Activated T-cell treated with anti-CD3 and anti-CD28 coated beads for 48 hours (primary cell): ENCODE data around the gene TUBA8.
"Not testable (repeated sequence)": the region's sequence is repeated elsewhere in the genome, so short reads cannot be mapped to it uniquely, and the experiment has no call there.

Experiments used
- DNase-seq: peaks from one replicate; pipeline ENCODE4 v3.0.0-alpha.2; 2020; ENCODE audit warnings: low read depth

TUBA8 gene

GRCh38 chr22:18106550-18107341 lies 3.9 kb upstream of the TUBA8 start:
- peak; percentile 40 for DNase-seq

- no peak for DNase-seq
Observed at GRCh38 chr22:18108187-18108586, 2.4 kb upstream of the TUBA8 start.

GRCh38 chr22:18109410-18110193 lies 1.0 kb upstream of the TUBA8 start:
- DNase-seq: no peak

GRCh38 chr22:18110954-18111758 lies 547 bp downstream of the TUBA8 start:
- DNase-seq: no peak

GRCh38 chr22:18111759-18112330 lies 1.2 kb downstream of the TUBA8 start:
- no peak for DNase-seq

- DNase-seq: no peak
Observed at GRCh38 chr22:18112440-18112839, 1.8 kb downstream of the TUBA8 start.

GRCh38 chr22:18113680-18114394 lies 3.2 kb downstream of the TUBA8 start:
- no peak for DNase-seq

GRCh38 chr22:18114495-18114894 lies 3.9 kb downstream of the TUBA8 start:
- DNase-seq: no peak

- no peak for DNase-seq
Observed at GRCh38 chr22:18114976-18115652, 4.5 kb downstream of the TUBA8 start.

- no peak for DNase-seq
Observed at GRCh38 chr22:18115906-18116371, 5.3 kb downstream of the TUBA8 start.

- no peak for DNase-seq
Observed at GRCh38 chr22:18116634-18117033, 6.0 kb downstream of the TUBA8 start.

- DNase-seq: no peak
Observed at GRCh38 chr22:18118345-18118915, 7.8 kb downstream of the TUBA8 start.

GRCh38 chr22:18119409-18120110 lies 9.0 kb downstream of the TUBA8 start:
- DNase-seq: no peak

GRCh38 chr22:18120857-18121256 lies 10.2 kb downstream of the TUBA8 start:
- no peak for DNase-seq

- DNase-seq: no peak
Observed at GRCh38 chr22:18121506-18121905, 10.9 kb downstream of the TUBA8 start.

- DNase-seq: no peak
Observed at GRCh38 chr22:18121954-18122554, 11.4 kb downstream of the TUBA8 start.

GRCh38 chr22:18123476-18124025 lies 12.9 kb downstream of the TUBA8 start:
- not testable (repeated sequence) for DNase-seq

- DNase-seq: no peak
Observed at GRCh38 chr22:18126606-18127005, 16.0 kb downstream of the TUBA8 start.

GRCh38 chr22:18130018-18130417 lies 19.4 kb downstream of the TUBA8 start:
- no peak for DNase-seq
